ENCODE data around the gene KRAS. TPM values are rescaled to one million over a fixed set of nuclear protein-coding genes. Genes with fewer than 3 reads are reported as not detected.

The KRAS gene
- total RNA-seq, 1 experiment from 2014 or later: 47.5 TPM

- no peaks in the 10 kb centered on the region for H3K9me3 Mint-ChIP-seq
- H3K27ac ChIP-seq (ENCODE audit: insufficient read length, low read depth, low read length): no peak overlapping the region
- no peak overlapping the region for H2AFZ ChIP-seq (ENCODE audit: low read length)
- H3K79me1 ChIP-seq (ENCODE audit: insufficient read depth, low read depth, low read length, poor library complexity, severe bottlenecking): no peaks in the 10 kb centered on the region
- no peak overlapping the region for H2BK120ac ChIP-seq (ENCODE audit: low read depth, low read length, poor library complexity, severe bottlenecking)
- H3K79me2 ChIP-seq (ENCODE audit: insufficient read depth, low read length): no peaks in the 10 kb centered on the region
- H3K27me3 ChIP-seq (ENCODE audit: insufficient read depth, low read length): no peaks in the 10 kb centered on the region
- no peaks in the 10 kb centered on the region; the same call in 1 of the 2 replicates for H3K27me3 Mint-ChIP-seq (ENCODE audit: low read depth)
- H3K4me3 Mint-ChIP-seq: no peak overlapping the region
- no peak for TF ChIP-seq CTCF (conservative IDR thresholded peaks at IDR 0.05)
- H3K4ac ChIP-seq (ENCODE audit: low read depth, low read length): no peak overlapping the region
- no peak overlapping the region for H3K27ac Mint-ChIP-seq
- no peaks in the 10 kb centered on the region for H3K4me1 ChIP-seq (ENCODE audit: insufficient read depth, low read length)
- H3K9ac ChIP-seq (ENCODE audit: extremely low read depth, insufficient read length, low read length): no peak overlapping the region
- H2AK5ac ChIP-seq (ENCODE audit: insufficient read length, low read length): no peak overlapping the region
- H3K23ac ChIP-seq (ENCODE audit: insufficient read length, low read depth, low read length): no peak overlapping the region
- no peak overlapping the region for H3T11ph ChIP-seq (ENCODE audit: low read length)
- no CpG with 5 or more reads among the region's 2 CpGs for WGBS (ENCODE audit: extremely low coverage, insufficient read length, low lambda C conversion rate)
- no peaks in the 10 kb centered on the region for H3K36me3 Mint-ChIP-seq (ENCODE audit: insufficient read depth in 1 of 3, low read depth in 3 of 3)
- DNase-seq: no peak
- H4K20me1 ChIP-seq (ENCODE audit: control insufficient read depth, insufficient read depth, insufficient read length): no peaks in the 10 kb centered on the region
- H2BK12ac ChIP-seq (ENCODE audit: insufficient read length, low read depth, low read length): no peak overlapping the region
- H3K4me2 ChIP-seq (ENCODE audit: insufficient read depth, insufficient read length, low read length): no peak overlapping the region
- no peak overlapping the region for H4K8ac ChIP-seq (replicated peaks; ENCODE audit: insufficient read length, low read depth, low read length)
- H4K5ac ChIP-seq (ENCODE audit: insufficient read length, low read depth, low read length): no peak overlapping the region
- H3K56ac ChIP-seq (ENCODE audit: insufficient read length, low read depth, low read length): no peak overlapping the region
- no peak overlapping the region for H2BK5ac ChIP-seq (ENCODE audit: insufficient read length, low read length)
- H3K9me3 ChIP-seq (ENCODE audit: control insufficient read depth, low read depth, low read length): no peaks in the 10 kb centered on the region
- H2BK20ac ChIP-seq (ENCODE audit: low read depth, low read length, poor library complexity, severe bottlenecking): no peak overlapping the region
- no peaks in the 10 kb centered on the region for H3K23me2 ChIP-seq (ENCODE audit: insufficient read length, low read depth, low read length, poor library complexity, severe bottlenecking)
- H2BK15ac ChIP-seq (ENCODE audit: low read depth, low read length): no peak overlapping the region
- no peaks in the 10 kb centered on the region for H3K4me1 Mint-ChIP-seq
- H3K14ac ChIP-seq (ENCODE audit: insufficient read depth, low read length): no peak overlapping the region
- H3K18ac ChIP-seq (ENCODE audit: insufficient read length, low read depth, low read length): no peak overlapping the region
- H4K91ac ChIP-seq (ENCODE audit: insufficient read length, low read depth, low read length): no peak overlapping the region
These were observed 62.9 kb downstream of the KRAS start for GRCh38 chr12:25187781-25188180.
